ENCODE results near the gene EXOC3. TPM values are rescaled to one million over a fixed set of nuclear protein-coding genes. Genes with fewer than 3 reads are reported as not detected.
"Not testable (repeated sequence)": the region's sequence is repeated elsewhere in the genome, so short reads cannot be mapped to it uniquely, and the experiment has no call there.

EXOC3 gene
- total RNA-seq, 2 experiments from 2014 or later: 62.2 to 62.3 TPM

- POLR2A ChIA-PET: no interaction called here
- ATAC-seq (no peak), DNase-seq (no peak)
- no peak overlapping the region for H3K4me3 Mint-ChIP-seq
- H3K9me3 Mint-ChIP-seq (ENCODE audit: insufficient read depth): no peaks in the 10 kb centered on the region
- peaks cover 36% of the 10 kb centered on the region for H3K4me1 Mint-ChIP-seq (ENCODE audit: low read depth)
- CTCF ChIA-PET: interaction anchor here (1.2 kb wide), 1 partner anchor 13 kb away, joined by 3 read pairs; no protein-coding TSS in a partner anchor
- peaks cover 47% of the 10 kb centered on the region for H3K36me3 Mint-ChIP-seq (ENCODE audit: low read depth)
- peak overlapping the region; percentile 9 for H3K27ac Mint-ChIP-seq
- H3K27me3 Mint-ChIP-seq (ENCODE audit: low read depth): no peaks in the 10 kb centered on the region
Observed at GRCh38 chr5:410911-411517, 32.0 kb upstream of the EXOC3 start.

- H3K27me3 Mint-ChIP-seq (ENCODE audit: low read depth): no peaks in the 10 kb centered on the region
- ChIA-PET CTCF (interaction anchor here (1.2 kb wide), 1 partner anchor 13 kb away, joined by 3 read pairs; no protein-coding TSS in a partner anchor), POLR2A (no interaction called here)
- H3K36me3 Mint-ChIP-seq (ENCODE audit: low read depth): peaks cover 47% of the 10 kb centered on the region
- no peak overlapping the region for H3K27ac Mint-ChIP-seq
- no peaks in the 10 kb centered on the region for H3K9me3 Mint-ChIP-seq (ENCODE audit: insufficient read depth)
- ATAC-seq (no peak), DNase-seq (no peak)
- H3K4me1 Mint-ChIP-seq (ENCODE audit: low read depth): peaks cover 41% of the 10 kb centered on the region
- no peak overlapping the region for H3K4me3 Mint-ChIP-seq
Observed at GRCh38 chr5:411728-412127, 31.2 kb upstream of the EXOC3 start.

GRCh38 chr5:414991-415927 lies 27.7 kb upstream of the EXOC3 start:
- POLR2A ChIA-PET: interaction anchor here (1.0 kb wide), 1 partner anchor 36 kb away, joined by 3 read pairs; no protein-coding TSS in a partner anchor
- ATAC-seq: peak; percentile 27
- H3K9me3 Mint-ChIP-seq (ENCODE audit: insufficient read depth); H3K4me3 Mint-ChIP-seq; DNase-seq; H3K27me3 Mint-ChIP-seq (ENCODE audit: low read depth): not testable (repeated sequence)
- H3K4me1 Mint-ChIP-seq (ENCODE audit: low read depth): peaks cover 36% of the 10 kb centered on the region
- peaks cover 48% of the 10 kb centered on the region for H3K36me3 Mint-ChIP-seq (ENCODE audit: low read depth)
- CTCF ChIA-PET: interaction anchor here (0.7 to 2.3 kb wide), 6 partner anchors 12 to 50 kb away, joined by 3 to 7 read pairs (median 4); no protein-coding TSS in a partner anchor
- H3K27ac Mint-ChIP-seq: peak overlapping the region; percentile 65

- Mint-ChIP-seq H3K4me3 (no peak overlapping the region), H3K36me3 (ENCODE audit: low read depth) (peaks cover 51% of the 10 kb centered on the region), H3K27ac (peak overlapping the region; percentile 65), H3K27me3 (ENCODE audit: low read depth) (no peaks in the 10 kb centered on the region), H3K9me3 (ENCODE audit: insufficient read depth) (no peaks in the 10 kb centered on the region), H3K4me1 (ENCODE audit: low read depth) (peaks cover 35% of the 10 kb centered on the region)
- ChIA-PET POLR2A (no interaction called here), CTCF (interaction anchor here (0.6 to 2.3 kb wide), 2 partner anchors 9 to 13 kb away, joined by 3 to 7 read pairs; no protein-coding TSS in a partner anchor)
- DNase-seq (no peak), ATAC-seq (peak; percentile 14)
Observed at GRCh38 chr5:415928-416635, 26.9 kb upstream of the EXOC3 start.

- CTCF ChIA-PET: no interaction called here
Observed at GRCh38 chr5:416636-416960, 26.4 kb upstream of the EXOC3 start.

GRCh38 chr5:417301-418161 lies 25.4 kb upstream of the EXOC3 start:
- Mint-ChIP-seq H3K36me3 (ENCODE audit: low read depth) (peaks cover 45% of the 10 kb centered on the region), H3K27me3 (ENCODE audit: low read depth) (no peaks in the 10 kb centered on the region), H3K9me3 (ENCODE audit: insufficient read depth) (no peaks in the 10 kb centered on the region), H3K4me3 (no peak overlapping the region), H3K4me1 (ENCODE audit: low read depth) (peaks cover 31% of the 10 kb centered on the region), H3K27ac (peak overlapping the region; percentile 52)
- no peak for DNase-seq
- ATAC-seq: no peak
- POLR2A ChIA-PET: interaction anchor here (0.6 kb wide), 2 partner anchors 10 kb away, joined by 3 read pairs; no protein-coding TSS in a partner anchor
- CTCF ChIA-PET: interaction anchor here (0.7 to 1.4 kb wide), 4 partner anchors 14 to 83 kb away, joined by 3 to 4 read pairs (median 4); no protein-coding TSS in a partner anchor

More at GRCh38 chr5:416636-416960, 26.4 kb upstream of the EXOC3 start:
- H3K4me3 Mint-ChIP-seq: no peak overlapping the region
- ATAC-seq (no peak), DNase-seq (no peak)
- H3K4me1 Mint-ChIP-seq (ENCODE audit: low read depth): peaks cover 32% of the 10 kb centered on the region
- peak overlapping the region; percentile 7 for H3K27ac Mint-ChIP-seq
- H3K27me3 Mint-ChIP-seq (ENCODE audit: low read depth): no peaks in the 10 kb centered on the region
- peaks cover 48% of the 10 kb centered on the region for H3K36me3 Mint-ChIP-seq (ENCODE audit: low read depth)
- H3K9me3 Mint-ChIP-seq (ENCODE audit: insufficient read depth): no peaks in the 10 kb centered on the region
- POLR2A ChIA-PET: no interaction called here

GRCh38 chr5:418162-419121 lies 24.5 kb upstream of the EXOC3 start:
- ChIA-PET CTCF (interaction anchor here (0.7 to 1.9 kb wide), 4 partner anchors 13 to 101 kb away, joined by 3 to 5 read pairs (median 4); no protein-coding TSS in a partner anchor), POLR2A (interaction anchor here (0.6 kb wide), 1 partner anchor 11 kb away, joined by 3 read pairs; no protein-coding TSS in a partner anchor)
- peak overlapping the region; percentile 24 for H3K27ac Mint-ChIP-seq
- H3K4me1 Mint-ChIP-seq (ENCODE audit: low read depth): peaks cover 40% of the 10 kb centered on the region
- ATAC-seq (no peak), DNase-seq (no peak)
- no peaks in the 10 kb centered on the region for H3K9me3 Mint-ChIP-seq (ENCODE audit: insufficient read depth)
- no peaks in the 10 kb centered on the region for H3K27me3 Mint-ChIP-seq (ENCODE audit: low read depth)
- peaks cover 46% of the 10 kb centered on the region for H3K36me3 Mint-ChIP-seq (ENCODE audit: low read depth)
- H3K4me3 Mint-ChIP-seq: no peak overlapping the region

GRCh38 chr5:419970-420369 lies 23.0 kb upstream of the EXOC3 start:
- Mint-ChIP-seq H3K27me3 (ENCODE audit: low read depth) (no peaks in the 10 kb centered on the region), H3K4me1 (ENCODE audit: low read depth) (peaks cover 51% of the 10 kb centered on the region), H3K36me3 (ENCODE audit: low read depth) (peaks cover 47% of the 10 kb centered on the region), H3K9me3 (ENCODE audit: insufficient read depth) (no peaks in the 10 kb centered on the region), H3K27ac (peak overlapping the region; percentile 68), H3K4me3 (no peak overlapping the region)
- ATAC-seq (no peak), DNase-seq (no peak)
- POLR2A ChIA-PET: interaction anchor here (0.7 kb wide), 1 partner anchor 21 kb away, joined by 4 read pairs; no protein-coding TSS in a partner anchor
- CTCF ChIA-PET: interaction anchor here (1.2 to 1.9 kb wide), 3 partner anchors 11 to 103 kb away, joined by 3 to 7 read pairs (median 5); partner anchors contain the start of gene AHRR

- peak overlapping the region; percentile 12 for H3K27ac Mint-ChIP-seq
- POLR2A ChIA-PET: no interaction called here
- peaks cover 48% of the 10 kb centered on the region for H3K36me3 Mint-ChIP-seq (ENCODE audit: low read depth)
- DNase-seq: no peak
- CTCF ChIA-PET: interaction anchor here (1.2 to 1.9 kb wide), 3 partner anchors 10 to 104 kb away, joined by 3 to 7 read pairs (median 5); partner anchors contain the start of gene AHRR
- H3K4me3 Mint-ChIP-seq: no peak overlapping the region
- no peaks in the 10 kb centered on the region for H3K9me3 Mint-ChIP-seq (ENCODE audit: insufficient read depth)
- H3K27me3 Mint-ChIP-seq (ENCODE audit: low read depth): no peaks in the 10 kb centered on the region
- ATAC-seq: no peak
- peaks cover 52% of the 10 kb centered on the region for H3K4me1 Mint-ChIP-seq (ENCODE audit: low read depth)
Observed at GRCh38 chr5:420632-421286, 22.2 kb upstream of the EXOC3 start.

Data from activated CD8-positive, alpha-beta T cell treated with anti-CD3 and anti-CD28 coated beads, Interleukin-2, amount 10 ng/mL, durations not matched to agents 7 days and 5 days (primary cell).